Aorta (tissue), 5 donors: Measurements from ENCODE around the gene FUS. TPM values are rescaled to one million over a fixed set of nuclear protein-coding genes. Genes with fewer than 3 reads are reported as not detected.
"Not testable (repeated sequence)": the region's sequence is repeated elsewhere in the genome, so short reads cannot be mapped to it uniquely, and the experiment has no call there.

Experiments used
- ATAC-seq: fragments of 200-7000 bp; cut with Tn5 transposase; one replicate; pipeline ENCODE4 v1.9.1; 2022; ENCODE audit warnings: moderate library complexity; ENCODE audit not compliant: low FRiP score
- DNase-seq, 2 donors: peaks; one replicate each; pipeline ENCODE4 v3.0.0-alpha.2; 2020
- H3K27ac ChIP-seq, 2 donors: one replicate each; pipeline ENCODE4 v1.5.1; 2013; ENCODE audit warnings: low read length in 2 of 2, mild to moderate bottlenecking in 2 of 2, moderate library complexity in 2 of 2, control low read depth in 1 of 2, inconsistent platforms in 1 of 2, low read depth in 1 of 2
- H3K27me3 ChIP-seq, 2 donors: one replicate each; pipeline ENCODE4 v1.6.1; 2013; ENCODE audit warnings: control low read depth in 1 of 2, low read length in 1 of 2, mild to moderate bottlenecking in 1 of 2, moderate library complexity in 1 of 2; ENCODE audit not compliant: insufficient read depth in 2 of 2, control insufficient read depth in 1 of 2
- H3K36me3 ChIP-seq, 2 donors: one replicate each; pipeline ENCODE4 v1.6.1; 2013; ENCODE audit warnings: control low read depth in 1 of 2, low read length in 1 of 2, mild to moderate bottlenecking in 1 of 2; ENCODE audit not compliant: insufficient read depth in 2 of 2, control insufficient read depth in 1 of 2
- H3K4me1 ChIP-seq, 2 donors: one replicate each; pipeline ENCODE4 v1.6.1; 2013; ENCODE audit warnings: low read length in 2 of 2, control low read depth in 1 of 2, mild to moderate bottlenecking in 1 of 2, moderate library complexity in 1 of 2; ENCODE audit not compliant: insufficient read depth in 2 of 2, control insufficient read depth in 1 of 2
- H3K4me3 ChIP-seq, 2 donors: one replicate each; pipeline ENCODE4 v1.5.1; 2013; ENCODE audit warnings: low read length in 2 of 2, control low read depth in 1 of 2, mild to moderate bottlenecking in 1 of 2
- H3K9me3 ChIP-seq: one replicate; pipeline ENCODE4 v1.6.1; 2013; ENCODE audit warnings: mild to moderate bottlenecking, low read length; ENCODE audit not compliant: control insufficient read depth
- WGBS, 2 donors: extraction: QIAGEN DNeasy Blood & Tissue Kit; methylation state at CpG; one replicate each; pipeline ENCODE4 v1.1.7; 2013; 5-methylcytosine and 5-hydroxymethylcytosine counted together
- intact Hi-C, 2 donors: fragments of 100-400 bp; cut with DNase I; formaldehyde crosslinking; loops; one replicate each; pipeline versions ENCODE4 v1.14.2 to v1.15.0; 2022
- polyA plus RNA-seq, 2 donors: library from polyadenylated mRNA; stranded (reverse); fragments of 200-250 nt; gene quantifications; one replicate each; pipeline ENCODE4 v1.2.3, GENCODE V29; 2013
- total RNA-seq, 2 donors: library from RNA; stranded (reverse); fragmentation: NEBNext Ultra II Directional; extraction: Animal tissue kit (Norgen Biotek cat#: 25700); gene quantifications; one replicate each; pipeline ENCODE4 v1.2.1, GENCODE V29; 2021
- donor health status: healthy with polysubstance abuse.
- donor health status: Bipolar disorder and iron deficiency.
- donor health status: DM: no; HTN: no; CAD: no.
- donor health status: DM: no; HTN: no; CAD: no.
- donor health status: DM: yes; HTN: yes; CAD: no.

The FUS gene
- total and polyA plus RNA-seq, 4 donors, result 95.7 to 329 (median 248) TPM

DNA sequence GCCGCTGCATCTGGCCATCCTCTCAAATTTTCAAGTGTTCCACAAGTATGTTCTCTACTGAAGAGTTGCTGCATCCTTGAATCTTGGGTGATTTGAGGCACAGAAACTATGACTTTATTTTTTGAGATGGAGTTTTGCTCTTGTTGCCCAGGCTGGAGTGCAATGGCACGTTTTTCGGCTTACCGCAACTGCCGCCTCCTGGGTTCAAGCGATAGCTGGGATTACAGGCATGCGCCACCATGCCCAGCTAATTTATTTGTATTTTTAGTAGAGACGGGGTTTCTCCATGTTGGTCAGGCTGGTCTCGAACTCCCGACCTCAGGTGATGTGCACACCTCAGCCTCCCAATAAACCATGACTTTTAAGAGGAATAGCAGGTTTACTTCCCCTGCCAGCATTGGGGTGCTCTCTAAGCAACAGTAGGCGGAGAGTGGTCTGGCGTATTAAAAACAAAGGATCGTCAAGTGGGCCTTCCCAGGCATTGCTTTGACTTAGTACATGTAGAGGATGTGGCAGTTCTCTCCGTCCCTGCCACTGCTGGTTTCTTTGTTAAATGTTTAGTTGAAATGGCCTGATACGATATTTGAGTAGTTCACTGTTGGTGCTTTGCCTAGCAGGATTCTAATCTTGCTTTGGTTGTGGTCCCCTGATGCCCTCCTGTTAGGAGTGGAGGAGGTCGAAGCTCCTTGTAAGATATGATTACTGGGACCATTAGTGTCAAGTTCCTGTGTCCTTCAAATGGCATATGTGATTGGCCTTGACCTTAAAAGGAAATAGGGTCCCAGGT, 13.1 kb downstream of the FUS start:
- no peaks in the 10 kb centered on the region for H3K9me3 ChIP-seq
- H3K27ac ChIP-seq, result no peak overlapping the region
- no peaks in the 10 kb centered on the region for H3K4me1 ChIP-seq
- H3K27me3 ChIP-seq, result no peaks in the 10 kb centered on the region
- DNase-seq (peak; percentile 14 to 23), ATAC-seq (no peak)
- intact Hi-C loops, result no loop called here
- 86% methylated on average over 16 of the region's 16 CpGs for WGBS, 2 donors
- H3K4me3 ChIP-seq, result no peak overlapping the region
- H3K36me3 ChIP-seq, result peaks cover 13 to 17% of the 10 kb centered on the region in 2 donors

DNA sequence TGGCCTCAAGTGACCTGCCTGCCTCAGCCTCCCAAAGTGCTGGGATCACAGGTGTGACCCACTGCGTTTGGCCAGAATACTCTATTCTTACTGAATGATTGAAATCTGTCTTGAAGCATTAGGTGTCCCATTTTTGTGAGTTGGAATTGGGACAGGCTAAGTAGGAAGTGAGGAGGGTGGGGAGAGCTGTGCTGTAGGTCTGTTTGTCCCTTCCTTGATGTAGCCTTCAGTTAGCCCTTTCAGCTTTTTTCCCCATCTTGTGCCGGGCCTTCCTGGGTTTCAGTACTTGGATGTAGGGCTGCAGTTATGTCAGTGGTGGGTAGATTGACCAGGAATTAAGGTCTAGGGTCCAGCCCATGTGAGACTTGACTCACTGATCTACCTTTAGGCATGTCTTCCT, 13.9 kb downstream of the FUS start:
- no peaks in the 10 kb centered on the region for H3K9me3 ChIP-seq
- H3K27ac ChIP-seq, result no peak overlapping the region
- no peak for ATAC-seq
- DNase-seq, result peak in 1 of 2 donors; percentile 30
- no peaks in the 10 kb centered on the region for H3K4me1 ChIP-seq
- no peak overlapping the region for H3K4me3 ChIP-seq
- intact Hi-C loops, result no loop called here
- no peaks in the 10 kb centered on the region for H3K27me3 ChIP-seq
- 83 to 92% methylated on average over 2 of the region's 2 CpGs for WGBS, 2 donors
- H3K36me3 ChIP-seq, result peaks cover 13 to 17% of the 10 kb centered on the region in 2 donors

DNA sequence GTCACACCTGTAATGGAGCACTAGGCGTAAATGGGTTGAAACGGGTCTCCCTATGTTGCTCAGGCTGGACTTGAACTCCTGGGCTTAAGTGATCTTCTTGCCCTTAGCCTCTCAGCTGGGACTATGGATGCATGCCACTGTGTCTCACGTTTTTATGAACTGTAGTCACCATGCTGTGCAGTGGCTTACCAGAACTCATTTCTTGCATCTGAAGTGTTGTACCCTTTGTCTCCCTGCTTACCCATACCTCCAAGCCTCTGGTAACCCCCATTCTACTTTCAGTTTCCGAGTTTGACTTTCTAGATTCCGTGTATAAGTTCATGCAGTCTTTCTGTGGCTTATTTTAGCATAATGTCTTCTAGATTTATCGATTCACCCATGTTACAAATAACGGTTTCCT, 15.0 kb downstream of the FUS start:
- H3K4me1 ChIP-seq, result no peaks in the 10 kb centered on the region
- H3K9me3 ChIP-seq, result no peaks in the 10 kb centered on the region
- H3K4me3 ChIP-seq, result no peak overlapping the region
- H3K27me3 ChIP-seq, result no peaks in the 10 kb centered on the region
- no peak for ATAC-seq
- intact Hi-C loops, result no loop called here
- H3K27ac ChIP-seq, result no peak overlapping the region
- peaks cover 9 to 15% of the 10 kb centered on the region in 2 donors for H3K36me3 ChIP-seq
- DNase-seq, result peak in 1 of 2 donors; percentile 3
- 84 to 86% methylated on average over 7 of the region's 7 CpGs for WGBS, 2 donors

DNA sequence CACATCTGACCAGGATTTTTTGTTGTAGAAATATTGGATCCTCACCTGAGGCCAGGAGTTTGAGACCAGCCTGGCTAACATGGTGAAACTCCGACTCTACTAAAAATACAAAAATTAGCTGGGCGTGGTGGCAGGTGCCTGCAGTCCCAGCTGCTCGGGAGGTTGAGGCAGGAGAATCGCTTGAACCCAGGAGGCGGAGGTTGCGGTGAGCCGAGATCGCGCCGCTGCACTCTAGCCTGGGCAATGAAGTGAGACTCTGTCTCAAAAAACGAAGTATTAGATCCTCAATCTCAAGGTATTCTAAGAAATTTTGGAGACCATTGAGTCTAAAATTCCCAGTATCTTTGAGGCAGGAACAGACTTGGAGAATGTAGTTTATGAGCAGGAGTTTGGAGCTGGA, 15.9 kb downstream of the FUS start:
- H3K27ac ChIP-seq, ATAC-seq, H3K4me1 ChIP-seq, intact Hi-C loops, H3K36me3 ChIP-seq, H3K4me3 ChIP-seq, H3K9me3 ChIP-seq, H3K27me3 ChIP-seq: not testable (repeated sequence)
- peak; percentile 12 to 34 for DNase-seq
- WGBS, 2 donors, result 95 to 96% methylated on average over 11 of the region's 11 CpGs

DNA sequence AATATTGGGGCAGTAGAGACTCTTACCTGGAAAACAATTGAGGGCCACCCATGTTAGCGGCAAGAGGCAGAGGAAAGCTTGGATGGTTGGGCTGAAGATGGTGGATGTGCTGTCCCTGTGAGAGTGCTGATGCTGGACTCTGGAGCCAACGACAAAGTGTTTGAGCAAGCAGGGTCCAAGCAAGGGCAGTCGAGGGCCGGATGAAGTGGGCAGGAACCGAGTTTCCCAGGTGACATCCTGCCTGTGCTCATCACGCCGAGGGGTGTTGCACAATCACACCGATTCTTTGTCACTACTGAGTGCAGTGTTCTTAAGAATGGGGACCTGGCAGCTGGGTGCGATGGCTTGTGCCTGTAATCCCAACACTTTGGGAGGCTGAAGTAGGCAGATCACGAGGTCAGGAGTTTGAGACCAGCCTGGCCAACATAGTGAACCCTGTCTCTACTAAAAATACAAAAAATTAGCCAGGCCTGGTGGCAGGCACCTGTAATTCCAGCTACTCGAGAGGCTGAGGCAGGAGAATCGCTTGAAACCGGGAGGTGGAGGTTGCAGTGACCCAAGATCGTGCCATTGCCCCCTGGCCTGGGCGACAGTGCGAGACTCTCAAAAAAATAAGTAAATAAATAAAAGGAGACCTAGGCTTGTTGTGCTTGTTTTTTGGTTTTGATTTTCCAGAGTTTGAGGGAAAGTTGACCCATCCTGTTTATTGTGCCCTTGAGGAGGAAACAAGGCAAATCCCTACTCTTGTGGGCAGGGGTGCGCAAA, 16.6 kb downstream of the FUS start:
- H3K36me3 ChIP-seq, result peaks cover 4 to 5% of the 10 kb centered on the region in 2 donors
- ATAC-seq (no peak), DNase-seq (peak; percentile 21 to 67)
- H3K27me3 ChIP-seq, result no peaks in the 10 kb centered on the region
- H3K27ac ChIP-seq, result no peak overlapping the region
- H3K9me3 ChIP-seq, result no peaks in the 10 kb centered on the region
- WGBS, 2 donors, result 90 to 91% methylated on average over 17 of the region's 17 CpGs
- intact Hi-C loops, result no loop called here
- no peaks in the 10 kb centered on the region for H3K4me1 ChIP-seq
- no peak overlapping the region for H3K4me3 ChIP-seq

DNA sequence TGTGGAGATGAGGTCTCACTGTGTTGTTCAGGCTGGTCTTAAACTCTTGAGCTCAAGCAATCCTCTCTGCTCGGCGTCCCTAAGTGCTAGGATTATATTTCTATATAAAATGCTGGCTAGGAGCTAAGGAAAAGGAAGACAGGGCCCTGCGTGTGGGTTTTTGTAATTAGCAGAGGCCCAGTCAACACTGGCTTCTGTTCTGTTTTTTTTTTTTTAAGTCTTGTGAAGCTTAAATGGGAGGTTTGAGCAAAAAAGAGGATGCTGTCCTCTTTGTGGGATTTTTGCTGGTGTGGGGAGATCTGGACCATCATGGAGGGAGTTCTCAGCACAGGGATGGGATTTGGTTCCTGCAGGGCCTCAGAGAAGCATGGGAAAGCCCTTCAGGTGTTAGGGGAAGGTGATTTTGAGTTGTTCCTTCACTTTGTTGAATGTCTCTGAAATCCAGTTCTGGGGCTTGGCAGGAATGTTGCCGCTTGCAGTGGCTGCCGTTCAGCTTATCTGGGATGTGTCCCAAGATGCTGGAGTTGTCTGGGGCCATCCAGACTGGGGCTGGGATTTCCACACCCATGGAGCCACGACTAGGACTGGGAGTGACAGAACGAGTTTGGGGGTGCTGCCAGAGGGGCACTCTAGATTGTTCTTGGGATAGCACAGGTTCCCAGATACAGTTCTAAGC, 18.4 kb downstream of the FUS start:
- WGBS, 2 donors, result 51 to 59% methylated on average over 7 of the region's 7 CpGs
- ATAC-seq (no peak), DNase-seq (peak; percentile 36 to 67)
- intact Hi-C loops, result no loop called here
- Histone ChIP-seq H3K4me1 (no peaks in the 10 kb centered on the region), H3K4me3 (no peak overlapping the region), H3K27me3 (no peaks in the 10 kb centered on the region), H3K36me3 (peaks cover 0 to 3% of the 10 kb centered on the region in 2 donors), H3K9me3 (no peaks in the 10 kb centered on the region), H3K27ac (no peak overlapping the region)

DNA sequence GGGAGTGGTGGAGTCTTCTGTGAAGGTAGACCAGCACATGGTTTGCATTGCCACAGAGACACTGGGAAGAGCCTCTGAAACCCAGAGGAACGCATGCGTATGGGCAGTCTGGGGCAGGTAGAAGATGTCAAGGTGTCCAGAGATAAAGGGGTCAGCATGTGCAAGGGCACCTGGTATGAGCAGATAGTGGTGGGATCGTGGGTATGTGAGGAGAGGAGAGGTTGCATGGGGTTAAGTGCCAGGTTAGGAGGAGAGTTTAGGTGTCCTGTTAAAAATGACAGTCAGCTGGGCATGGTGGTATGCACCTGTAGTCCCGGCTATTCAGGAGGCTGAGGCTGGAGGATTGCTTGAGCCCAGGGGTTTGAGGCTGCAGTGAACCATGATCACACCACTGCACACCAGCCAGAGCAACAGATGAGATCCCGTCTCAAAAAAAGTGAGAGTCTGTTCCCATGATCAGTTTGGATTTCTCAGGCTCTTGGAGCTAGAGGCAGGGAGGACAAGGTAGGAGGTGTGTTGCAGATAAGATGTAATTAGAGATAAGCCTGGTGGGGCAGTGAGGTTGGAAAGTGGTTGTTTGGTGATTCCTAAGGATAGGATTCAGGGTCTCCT, 19.6 kb downstream of the FUS start:
- DNase-seq (peak; percentile 5 to 19), ATAC-seq (no peak)
- 88 to 92% methylated on average over 5 of the region's 5 CpGs for WGBS, 2 donors
- intact Hi-C loops, result no loop called here
- Histone ChIP-seq H3K9me3 (no peaks in the 10 kb centered on the region), H3K36me3 (no peaks in the 10 kb centered on the region), H3K4me1 (no peaks in the 10 kb centered on the region), H3K4me3 (no peak overlapping the region), H3K27ac (no peak overlapping the region), H3K27me3 (no peaks in the 10 kb centered on the region)

DNA sequence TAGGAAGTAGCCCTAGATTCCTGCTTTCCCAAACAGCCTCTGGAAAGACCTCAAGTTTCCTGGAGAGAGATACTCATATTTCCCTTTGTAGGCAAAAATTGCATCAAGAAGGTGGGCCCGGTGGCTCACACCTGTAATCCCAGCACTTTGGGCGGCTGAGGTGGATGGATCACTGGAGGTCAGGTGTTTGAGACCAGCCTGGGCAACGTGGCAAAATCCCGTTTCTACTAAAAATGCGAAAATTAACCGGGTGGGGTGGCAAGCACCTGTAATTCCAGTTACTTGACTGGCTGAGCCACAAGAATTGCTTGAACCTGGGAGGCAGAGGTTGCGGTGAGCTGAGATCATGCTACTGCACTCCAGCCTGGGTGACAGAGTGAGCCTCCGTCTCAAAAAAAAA, 20.2 kb downstream of the FUS start:
- intact Hi-C loops, H3K27me3 ChIP-seq, H3K36me3 ChIP-seq, ATAC-seq, H3K27ac ChIP-seq, H3K9me3 ChIP-seq, H3K4me1 ChIP-seq, H3K4me3 ChIP-seq: not testable (repeated sequence)
- 90 to 92% methylated on average over 8 of the region's 8 CpGs for WGBS, 2 donors
- peak; percentile 15 to 46 for DNase-seq
